HCT116 (cell line): ENCODE results near the gene ADAR. TPM values are rescaled to one million over a fixed set of nuclear protein-coding genes. Genes with fewer than 3 reads are reported as not detected.

Source experiments
- ATAC-seq: fragments of 200-7000 bp; cut with Tn5 transposase; 2 replicates; pipeline ENCODE4 v1.9.1; 2020; ENCODE audit warnings: mild to moderate bottlenecking, moderate library complexity
- BruUV-seq: library from RNA; stranded (reverse); fragments of 400-500 nt; replicated peaks from 2 replicates; lab custom pipeline; 2021; lab: Mats Ljungman, UMichigan
- CTCF ChIA-PET: fragments of 300-600 bp; sonication (Branson Sonifier 250); formaldehyde crosslinking; loops from one replicate; lab custom pipeline; 2021; ENCODE audit warnings: antibody characterized with exemption; lab: Charles Lee
- POLR2A ChIA-PET: fragments of 300-600, 350-600 bp; sonication (Branson Sonifier 250); formaldehyde crosslinking; loops from one replicate; lab custom pipeline; 2021; ENCODE audit warnings: antibody characterized with exemption; lab: Charles Lee
- RAD21 ChIA-PET, 2 experiments: fragments of 300-600 bp; sonication (Branson Sonifier 250); formaldehyde crosslinking; loops; one replicate each; lab custom pipeline; 2023; ENCODE audit warnings: low total read pairs in 2 of 2; ENCODE audit not compliant: uncharacterized antibody in 2 of 2, unreplicated experiment in 2 of 2, low non-redundant PET in 1 of 2; lab: Charles Lee
- DNase-seq: peaks from one replicate; pipeline ENCODE4 v3.0.0-alpha.2; 2010; ENCODE audit warnings: low read depth, low spot score
- H2AFZ ChIP-seq: fragments of 200-600 bp; shearing (Covaris generic), sonication (generic); 2 replicates; pipeline ENCODE4 v1.6.1; 2017; ENCODE audit warnings: low read depth, mixed run types, mixed read lengths, antibody characterized with exemption, low read length; ENCODE audit not compliant: poor library complexity, severe bottlenecking
- H3K27ac ChIP-seq: 2 replicates; pipeline ENCODE4 v1.5.1; 2012; ENCODE audit warnings: low read depth, low read length
- H3K27me3 ChIP-seq: fragments of 200-600 bp; sonication (generic); 2 replicates; pipeline ENCODE4 v1.6.1; 2016; ENCODE audit warnings: mixed run types, low read length, mixed read lengths; ENCODE audit not compliant: insufficient read depth
- H3K36me3 ChIP-seq, 2 experiments: fragments of 200-500 bp in 1 of 2; fragments of 200-600 bp in 1 of 2; sonication (Bioruptor generic) in 1 of 2; sonication (generic) in 1 of 2; 2 replicates each; pipeline versions ENCODE4 v1.5.1 to v1.6.1; 2014 to 2016; ENCODE audit warnings: low read length in 2 of 2, inconsistent platforms in 1 of 2, mixed read lengths in 1 of 2, mixed run types in 1 of 2; ENCODE audit not compliant: insufficient read depth in 2 of 2, control insufficient read depth in 1 of 2
- H3K4me1 ChIP-seq, 2 experiments: fragments of 200-600 bp in 1 of 2; sonication (generic) in 1 of 2; 2 replicates each; pipeline versions ENCODE4 v1.5.1 to v1.6.1; 2012 to 2017; ENCODE audit warnings: low read length in 2 of 2, inconsistent platforms in 1 of 2, mild to moderate bottlenecking in 1 of 2, mixed read lengths in 1 of 2, mixed run types in 1 of 2, moderate library complexity in 1 of 2; ENCODE audit not compliant: insufficient read depth in 2 of 2, control insufficient read depth in 1 of 2
- H3K4me2 ChIP-seq: fragments of 200-600 bp; sonication (generic); 2 replicates; pipeline ENCODE4 v1.6.1; 2017; ENCODE audit warnings: mixed run types, low read length, mixed read lengths
- H3K4me3 ChIP-seq, 2 experiments: fragments of 200-600 bp in 1 of 2; sonication (generic) in 1 of 2; replicated peaks in 1 of 2; 2 replicates each; pipeline ENCODE4 v1.5.1; 2011 to 2016; ENCODE audit warnings: low read length in 2 of 2, control low read depth in 1 of 2, low read depth in 1 of 2, mild to moderate bottlenecking in 1 of 2, mixed read lengths in 1 of 2, mixed run types in 1 of 2
- H3K79me2 ChIP-seq: fragments of 200-600 bp; sonication (generic); 2 replicates; pipeline ENCODE4 v1.6.1; 2017; ENCODE audit warnings: mild to moderate bottlenecking, mixed run types, low read length, moderate library complexity, mixed read lengths; ENCODE audit not compliant: insufficient read depth
- H3K9ac ChIP-seq: fragments of 200-600 bp; sonication (generic); 2 replicates; pipeline ENCODE4 v1.6.1; 2016; ENCODE audit warnings: low read length, mixed read lengths
- H3K9me2 ChIP-seq: fragments of 200-600 bp; sonication (generic), shearing (Covaris generic); 2 replicates; pipeline ENCODE4 v1.6.1; 2017; ENCODE audit warnings: mixed run types, mild to moderate bottlenecking, moderate library complexity; ENCODE audit not compliant: insufficient read depth
- H3K9me3 ChIP-seq, 2 experiments: fragments of 200-500 bp in 1 of 2; fragments of 200-600 bp in 1 of 2; sonication (Bioruptor generic) in 1 of 2; sonication (generic) in 1 of 2; 2 replicates each; pipeline ENCODE4 v1.6.1; 2014 to 2017; ENCODE audit warnings: low read length in 2 of 2, mixed read lengths in 2 of 2, inconsistent platforms in 1 of 2, low read depth in 1 of 2, mild to moderate bottlenecking in 1 of 2, mixed run types in 1 of 2, moderate library complexity in 1 of 2; ENCODE audit not compliant: control insufficient read depth in 1 of 2, insufficient read depth in 1 of 2
- H4K20me1 ChIP-seq: fragments of 200-600 bp; sonication (generic), shearing (Covaris generic); 2 replicates; pipeline ENCODE4 v1.6.1; 2017; ENCODE audit warnings: mixed run types, mild to moderate bottlenecking, moderate library complexity; ENCODE audit not compliant: insufficient read depth
- ATF3 ChIP-seq: IDR thresholded peaks from 2 replicates; pipeline ENCODE4 v1.6.1; 2012
- CBX3 ChIP-seq: IDR thresholded peaks from 2 replicates; pipeline ENCODE4 v1.6.1; 2012; ENCODE audit warnings: low read depth
- CEBPB ChIP-seq: IDR thresholded peaks from 2 replicates; pipeline ENCODE4 v1.6.1; 2012; ENCODE audit warnings: low read depth
- CTCF ChIP-seq, 3 experiments: fragments of 200-600 bp in 1 of 3; sonication (generic) in 1 of 3; IDR thresholded peaks in 2 of 3; conservative IDR thresholded peaks in 1 of 3; 2 replicates each; pipeline ENCODE4 v1.5.1; 2012 to 2017; ENCODE audit warnings: low read depth in 2 of 3, low read length in 2 of 3, antibody characterized with exemption in 1 of 3, borderline replicate concordance in 1 of 3, control low read depth in 1 of 3, mild to moderate bottlenecking in 1 of 3, mixed read lengths in 1 of 3, mixed run types in 1 of 3, moderate library complexity in 1 of 3; ENCODE audit not compliant: insufficient read depth in 1 of 3
- EGR1 ChIP-seq: IDR thresholded peaks from 2 replicates; pipeline ENCODE4 v1.6.1; 2012; ENCODE audit warnings: low read depth
- EZH2phosphoT487 ChIP-seq: fragments of 200-600 bp; IDR thresholded peaks from 2 replicates; pipeline ENCODE4 v1.6.1; 2018; ENCODE audit warnings: antibody characterized with exemption, borderline replicate concordance
- FOSL1 ChIP-seq: IDR thresholded peaks from 2 replicates; pipeline ENCODE4 v1.6.1; 2012; ENCODE audit warnings: low read depth
- JUND ChIP-seq: IDR thresholded peaks from 2 replicates; pipeline ENCODE4 v1.6.1; 2012
- MAX ChIP-seq: IDR thresholded peaks from 2 replicates; pipeline ENCODE4 v1.6.1; 2012
- POLR2A ChIP-seq: IDR thresholded peaks from 2 replicates; pipeline ENCODE4 v1.7.0; 2011; ENCODE audit warnings: borderline replicate concordance; ENCODE audit not compliant: insufficient read depth, insufficient read length; ENCODE audit errors: extremely low read depth
- REST ChIP-seq: IDR thresholded peaks from 2 replicates; pipeline ENCODE4 v1.6.1; 2012; ENCODE audit warnings: low read depth
- SIN3A ChIP-seq: IDR thresholded peaks from 2 replicates; pipeline ENCODE4 v1.6.1; 2012; ENCODE audit warnings: low read depth
- SP1 ChIP-seq: IDR thresholded peaks from 2 replicates; pipeline ENCODE4 v1.6.1; 2012; ENCODE audit warnings: low read depth
- SRF ChIP-seq: IDR thresholded peaks from 2 replicates; pipeline ENCODE4 v1.6.1; 2012; ENCODE audit warnings: low read depth
- TCF7L2 ChIP-seq: IDR thresholded peaks from 2 replicates; pipeline ENCODE4 v1.7.0; 2011; ENCODE audit warnings: borderline replicate concordance, inconsistent platforms; ENCODE audit not compliant: insufficient read depth, insufficient read length; ENCODE audit errors: extremely low read depth
- YY1 ChIP-seq: IDR thresholded peaks from 2 replicates; pipeline ENCODE4 v1.6.1; 2011; ENCODE audit warnings: low read length, low read depth, moderate library complexity, mild to moderate bottlenecking; ENCODE audit not compliant: insufficient replicate concordance; ENCODE audit errors: extremely low read depth
- ZBTB33 ChIP-seq: IDR thresholded peaks from 2 replicates; pipeline ENCODE4 v1.6.1; 2011; ENCODE audit warnings: mild to moderate bottlenecking, low read length, moderate library complexity; ENCODE audit not compliant: insufficient replicate concordance; ENCODE audit errors: extremely low read depth
- ZFX ChIP-seq: fragments of 450-650 bp; IDR thresholded peaks from 2 replicates; pipeline ENCODE4 v1.6.1; 2017
- ZNF274 ChIP-seq: fragments of 200-500 bp; sonication (Bioruptor generic); IDR thresholded peaks from 2 replicates; pipeline ENCODE4 v1.6.1; 2014; ENCODE audit warnings: mild to moderate bottlenecking, low read depth, low read length, inconsistent platforms
- intact Hi-C: fragments of 100-400 bp; cut with micrococcal nuclease; formaldehyde crosslinking; loops from 2 replicates; pipeline ENCODE4 v1.10.0; 2022
- total RNA-seq: library from RNA; stranded (reverse); gene quantifications from one replicate; pipeline ENCODE4 v1.2.1, GENCODE V29; 2021; ENCODE audit not compliant: unreplicated experiment

Gene ADAR
- total RNA-seq, 1 experiment from 2014 or later: 169 TPM

GRCh38 chr1:154553056-154554030 is 54.6 kb downstream of the ADAR start:
- ATAC-seq (no peak), DNase-seq (no peak)
- Histone ChIP-seq H3K9ac (no peak overlapping the region), H3K79me2 (peaks cover 30% of the 10 kb centered on the region), H3K36me3 (peaks cover 61 to 69% of the 10 kb centered on the region in 2 experiments), H2AFZ (no peak overlapping the region), H3K4me3 (no peak overlapping the region), H4K20me1 (no peaks in the 10 kb centered on the region), H3K27me3 (no peaks in the 10 kb centered on the region), H3K4me1 (peaks cover 9 to 15% of the 10 kb centered on the region in 2 experiments), H3K9me2 (no peaks in the 10 kb centered on the region), H3K27ac (no peak overlapping the region), H3K4me2 (no peak overlapping the region), H3K9me3 (no peaks in the 10 kb centered on the region)
- ChIA-PET CTCF (interaction anchor here (1.4 kb wide), 1 partner anchor 19 kb away, joined by 4 read pairs; no protein-coding TSS in a partner anchor), RAD21 (no interaction called here), POLR2A (no interaction called here)
- intact Hi-C loops: no loop called here
- no peak for TF ChIP-seq POLR2A
- no peak for TF ChIP-seq CTCF (IDR thresholded peaks at IDR 0.05 in 2 of 3, conservative IDR thresholded peaks at IDR 0.05 in 1 of 3; ENCODE audit: borderline replicate concordance in 1 of 3, insufficient read depth in 1 of 3, low read depth in 2 of 3, low read length in 2 of 3)
- TF ChIP-seq SIN3A: no peak
- TF ChIP-seq EGR1: no peak
- TF ChIP-seq ZBTB33: no peak
- TF ChIP-seq REST: no peak
- no peak for TF ChIP-seq ATF3
- no peak for TF ChIP-seq TCF7L2
- TF ChIP-seq FOSL1: no peak
- no peak for TF ChIP-seq CEBPB
- TF ChIP-seq MAX: no peak
- TF ChIP-seq ZFX: no peak
- TF ChIP-seq JUND: no peak
- TF ChIP-seq YY1: no peak
- no peak for TF ChIP-seq CBX3
- no peak for TF ChIP-seq EZH2phosphoT487
- no peak for TF ChIP-seq SP1
- no peak for TF ChIP-seq ZNF274
- TF ChIP-seq SRF: no peak
- BruUV-seq: no TSS peak
